ENCODE results near the gene ZFR2.

GRCh38 chr19:3849787-3850186 lies 19.1 kb downstream of the ZFR2 start:
- no peak for TF ChIP-seq CTCF (IDR thresholded peaks at IDR 0.05)
- no peak for TF ChIP-seq POLR2A (IDR thresholded peaks at IDR 0.05)
